Lower lobe of right lung (tissue), 2 donors: Measurements from ENCODE around the gene SLC7A6. TPM values are rescaled to one million over a fixed set of nuclear protein-coding genes. Genes with fewer than 3 reads are reported as not detected.

Experiments used
- ATAC-seq, 2 donors: fragments of 200-7000 bp; cut with Tn5 transposase; one replicate each; pipeline ENCODE4 v1.9.1; 2020 to 2022; ENCODE audit warnings: mild to moderate bottlenecking in 2 of 2, moderate library complexity in 2 of 2
- DNase-seq: peaks from one replicate; pipeline ENCODE4 v3.0.0-alpha.2; 2020
- H3K27ac ChIP-seq: fragments of 200-600 bp; one replicate; pipeline ENCODE4 v1.8.0; 2022
- H3K27me3 ChIP-seq: fragments of 200-600 bp; one replicate; pipeline ENCODE4 v1.8.0; 2022; ENCODE audit warnings: low read depth
- H3K36me3 ChIP-seq: fragments of 200-600 bp; one replicate; pipeline ENCODE4 v1.8.0; 2022; ENCODE audit warnings: mild to moderate bottlenecking
- H3K4me1 ChIP-seq: fragments of 200-600 bp; one replicate; pipeline ENCODE4 v1.8.0; 2022
- H3K4me3 ChIP-seq: fragments of 200-600 bp; one replicate; pipeline ENCODE4 v1.8.0; 2022; ENCODE audit warnings: mild to moderate bottlenecking
- H3K9me3 ChIP-seq: fragments of 200-600 bp; one replicate; pipeline ENCODE4 v1.8.0; 2022
- intact Hi-C: fragments of 100-400 bp; cut with DNase I; formaldehyde crosslinking; loops from one replicate; pipeline ENCODE4 v1.11.0; 2022
- microRNA-seq: library from miRNA; unstranded; fragments of <30 nt; microRNA quantifications from one replicate; pipeline ENCODE4 v1.2.0, GENCODE V29; 2020; ENCODE audit warnings: borderline number of aligned reads
- total RNA-seq: library from RNA; stranded (reverse); fragmentation: NEBNext Ultra II Directional; extraction: Animal tissue kit (Norgen Biotek cat#: 25700); gene quantifications from one replicate; pipeline ENCODE4 v1.2.1, GENCODE V29; 2021
- TF ChIP-seq, protein P1 (sequence below): fragments of 200-600 bp; IDR thresholded peaks from one replicate; pipeline ENCODE4 v1.8.0; 2022; ENCODE audit warnings: antibody characterized with exemption, mild to moderate bottlenecking
- donor health status: DM: no; HTN: yes; CAD: no; lungs with severe emphysema.

The SLC7A6 gene
- total RNA-seq, 1 donor from 2014 or later = 47.1 TPM

DNA sequence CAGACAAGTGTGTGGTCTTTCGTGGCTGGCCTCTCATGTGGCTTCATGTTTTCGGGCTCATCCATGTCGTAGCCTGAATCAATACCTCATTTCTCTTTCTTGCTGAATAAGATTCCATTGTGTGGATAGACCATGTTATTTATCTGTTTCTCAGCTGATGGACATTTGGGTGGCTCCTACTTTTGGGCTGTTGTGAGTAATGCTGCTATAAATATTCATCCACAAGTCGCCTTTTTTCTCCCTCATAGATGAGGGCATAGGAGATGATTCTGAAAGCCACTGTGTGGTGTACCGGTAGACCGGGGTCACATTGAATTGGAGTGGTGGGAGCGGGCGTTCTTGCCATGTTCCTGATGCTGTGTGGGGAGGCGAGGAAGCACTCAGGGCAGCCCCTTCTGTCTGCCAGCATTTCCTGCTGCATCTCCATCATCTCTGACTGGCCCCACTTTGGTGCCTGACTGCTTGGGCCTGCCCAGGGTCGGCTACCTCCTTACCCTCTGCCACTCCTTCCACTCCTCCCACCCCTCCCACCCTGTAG, 86.6 kb downstream of the SLC7A6 start:
- Histone ChIP-seq H3K4me3 (no peak overlapping the region), H3K27ac (no peak overlapping the region), H3K4me1 (peaks cover 4% of the 10 kb centered on the region), H3K27me3 (no peaks in the 10 kb centered on the region), H3K9me3 (no peaks in the 10 kb centered on the region), H3K36me3 (peaks cover 99% of the 10 kb centered on the region)
- no peak for ATAC-seq
- TF ChIP-seq, protein P1, sequence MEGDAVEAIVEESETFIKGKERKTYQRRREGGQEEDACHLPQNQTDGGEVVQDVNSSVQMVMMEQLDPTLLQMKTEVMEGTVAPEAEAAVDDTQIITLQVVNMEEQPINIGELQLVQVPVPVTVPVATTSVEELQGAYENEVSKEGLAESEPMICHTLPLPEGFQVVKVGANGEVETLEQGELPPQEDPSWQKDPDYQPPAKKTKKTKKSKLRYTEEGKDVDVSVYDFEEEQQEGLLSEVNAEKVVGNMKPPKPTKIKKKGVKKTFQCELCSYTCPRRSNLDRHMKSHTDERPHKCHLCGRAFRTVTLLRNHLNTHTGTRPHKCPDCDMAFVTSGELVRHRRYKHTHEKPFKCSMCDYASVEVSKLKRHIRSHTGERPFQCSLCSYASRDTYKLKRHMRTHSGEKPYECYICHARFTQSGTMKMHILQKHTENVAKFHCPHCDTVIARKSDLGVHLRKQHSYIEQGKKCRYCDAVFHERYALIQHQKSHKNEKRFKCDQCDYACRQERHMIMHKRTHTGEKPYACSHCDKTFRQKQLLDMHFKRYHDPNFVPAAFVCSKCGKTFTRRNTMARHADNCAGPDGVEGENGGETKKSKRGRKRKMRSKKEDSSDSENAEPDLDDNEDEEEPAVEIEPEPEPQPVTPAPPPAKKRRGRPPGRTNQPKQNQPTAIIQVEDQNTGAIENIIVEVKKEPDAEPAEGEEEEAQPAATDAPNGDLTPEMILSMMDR = no peak
- no peak for DNase-seq
- intact Hi-C loops = no loop called here

Small RNAs within 50 kb of the gene (microRNA-seq; reads per million reads assigned to microRNA genes)
- not detected for gene MIR6773

Other genes with a start within 250 kb of the SLC7A6 start
- gene DPEP2NB, start 248.6 kb upstream of the SLC7A6 start, total RNA-seq = not detected
- 9.9 TPM for gene DDX28, start 241.3 kb upstream of the SLC7A6 start, total RNA-seq
- 15.1 TPM for gene DUS2, start 241.2 kb upstream of the SLC7A6 start, total RNA-seq
- gene NFATC3, start 179.2 kb upstream of the SLC7A6 start, total RNA-seq = 61.6 TPM
- 64.5 TPM for gene ESRP2, start 28.4 kb upstream of the SLC7A6 start, total RNA-seq
- gene PLA2G15, start 19.2 kb upstream of the SLC7A6 start, total RNA-seq = 45.1 TPM
- 16.8 TPM for gene SLC7A6OS, start 46.4 kb downstream of the SLC7A6 start, total RNA-seq
- gene PRMT7, start 46.5 kb downstream of the SLC7A6 start, total RNA-seq = 36.1 TPM
- gene SMPD3, start 184.0 kb downstream of the SLC7A6 start, total RNA-seq = 3.6 TPM